Mesendoderm (in vitro differentiated cells): ENCODE data around the gene CDK6.

Experiments used
- DNase-seq: peaks from one replicate; pipeline ENCODE4 v3.0.0; 2013
- H2AK5ac ChIP-seq: 2 replicates; pipeline ENCODE4 v1.6.1; 2013; ENCODE audit warnings: low read length, inconsistent platforms
- H2BK120ac ChIP-seq: 2 replicates; pipeline ENCODE4 v1.6.1; 2013; ENCODE audit warnings: low read depth, mild to moderate bottlenecking, low read length, moderate library complexity, mixed read lengths
- H2BK15ac ChIP-seq: replicated peaks from 2 replicates; pipeline ENCODE4 v1.6.1; 2013; ENCODE audit warnings: low read depth, mild to moderate bottlenecking, moderate library complexity
- H2BK5ac ChIP-seq: 2 replicates; pipeline ENCODE4 v1.6.1; 2013; ENCODE audit warnings: low read length, inconsistent platforms
- H3K18ac ChIP-seq: 2 replicates; pipeline ENCODE4 v1.6.1; 2013; ENCODE audit warnings: mild to moderate bottlenecking, low read length, mixed read lengths
- H3K23ac ChIP-seq: one replicate; pipeline ENCODE4 v1.6.1; 2013; ENCODE audit warnings: low read length
- H3K27ac ChIP-seq: 2 replicates; pipeline ENCODE4 v1.5.1; 2013; ENCODE audit warnings: low read depth, mild to moderate bottlenecking, inconsistent platforms, low read length, moderate library complexity
- H3K27me3 ChIP-seq: 2 replicates; pipeline ENCODE4 v1.6.1; 2013; ENCODE audit warnings: low read length, control low read depth, mild to moderate bottlenecking, inconsistent platforms; ENCODE audit not compliant: insufficient read depth, poor library complexity
- H3K36me3 ChIP-seq: 2 replicates; pipeline ENCODE4 v1.6.1; 2013; ENCODE audit warnings: low read length, inconsistent platforms; ENCODE audit not compliant: control insufficient read depth, insufficient read depth
- H3K4ac ChIP-seq: one replicate; pipeline ENCODE4 v1.6.1; 2013; ENCODE audit warnings: low read depth, mild to moderate bottlenecking, low read length, moderate library complexity
- H3K4me1 ChIP-seq: 2 replicates; pipeline ENCODE4 v1.6.1; 2013; ENCODE audit warnings: low read depth, low read length, inconsistent platforms; ENCODE audit not compliant: control insufficient read depth
- H3K4me2 ChIP-seq: 2 replicates; pipeline ENCODE4 v1.6.1; 2013; ENCODE audit warnings: low read length
- H3K4me3 ChIP-seq: 2 replicates; pipeline ENCODE4 v1.5.1; 2013; ENCODE audit warnings: mild to moderate bottlenecking, low read length
- H3K56ac ChIP-seq: one replicate; pipeline ENCODE4 v1.6.1; 2013; ENCODE audit warnings: low read length
- H3K79me1 ChIP-seq: 2 replicates; pipeline ENCODE4 v1.6.1; 2013; ENCODE audit warnings: low read length, inconsistent platforms
- H3K79me2 ChIP-seq: 2 replicates; pipeline ENCODE4 v1.6.1; 2013; ENCODE audit warnings: mild to moderate bottlenecking, low read length; ENCODE audit not compliant: control insufficient read depth, insufficient read depth
- H3K9ac ChIP-seq: 2 replicates; pipeline ENCODE4 v1.6.1; 2013; ENCODE audit warnings: low read length, inconsistent platforms
- H4K5ac ChIP-seq: one replicate; pipeline ENCODE4 v1.6.1; 2013; ENCODE audit warnings: low read length
- H4K8ac ChIP-seq: one replicate; pipeline ENCODE4 v1.6.1; 2013; ENCODE audit warnings: low read depth, mild to moderate bottlenecking, control low read depth, low read length, moderate library complexity
- WGBS: extraction: QIAGEN DNeasy Blood & Tissue Kit; methylation state at CpG from one replicate; pipeline ENCODE4 v1.1.7; 2013; ENCODE audit warnings: low lambda C conversion rate, missing lambda C conversion rate; ENCODE audit not compliant: insufficient coverage; ENCODE audit errors: extremely low coverage; 5-methylcytosine and 5-hydroxymethylcytosine counted together

Gene CDK6

GRCh38 chr7:92823042-92823441 is 13.3 kb downstream of the CDK6 start:
- no peak overlapping the region for H3K9ac ChIP-seq
- no peaks in the 10 kb centered on the region for H3K4me1 ChIP-seq
- H4K5ac ChIP-seq, result no peak overlapping the region
- no peak overlapping the region for H3K23ac ChIP-seq
- DNase-seq, result no peak
- H2BK120ac ChIP-seq, result no peak overlapping the region
- H3K4me3 ChIP-seq, result no peak overlapping the region
- no peak overlapping the region for H3K4ac ChIP-seq
- no CpG with 5 or more reads among the region's 1 CpG for WGBS
- H3K79me2 ChIP-seq, result peaks cover 2% of the 10 kb centered on the region
- H3K36me3 ChIP-seq, result no peaks in the 10 kb centered on the region
- H2BK15ac ChIP-seq, result no peak overlapping the region
- H3K18ac ChIP-seq, result no peak overlapping the region
- H3K27me3 ChIP-seq, result no peaks in the 10 kb centered on the region
- peaks cover 8% of the 10 kb centered on the region for H3K79me1 ChIP-seq
- no peak overlapping the region for H3K56ac ChIP-seq
- H3K27ac ChIP-seq, result no peak overlapping the region
- no peak overlapping the region for H2BK5ac ChIP-seq
- H2AK5ac ChIP-seq, result no peak overlapping the region
- H4K8ac ChIP-seq, result no peak overlapping the region
- no peak overlapping the region for H3K4me2 ChIP-seq

DNA sequence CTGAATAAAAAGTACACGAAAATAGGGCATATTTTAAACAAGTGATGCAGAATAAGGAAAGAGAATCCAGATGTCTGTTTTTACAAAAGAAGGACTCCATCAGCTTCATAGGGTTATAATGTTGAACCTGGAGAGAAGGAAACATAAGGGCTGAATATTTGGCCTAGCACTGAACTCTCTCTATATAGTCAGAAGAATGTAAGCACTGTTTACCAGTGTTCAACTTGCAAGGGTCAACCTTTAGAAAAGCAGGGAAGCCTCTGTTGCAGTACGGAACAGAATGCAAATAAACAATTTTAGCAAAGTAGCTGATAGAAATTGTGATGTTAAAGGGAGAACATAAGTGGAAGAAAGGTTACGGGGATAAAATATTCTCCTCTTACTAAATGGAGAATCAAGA is 16.2 kb downstream of the CDK6 start:
- H2BK120ac ChIP-seq, result no peak overlapping the region
- no peak overlapping the region for H4K5ac ChIP-seq
- H3K36me3 ChIP-seq, result no peaks in the 10 kb centered on the region
- H3K27ac ChIP-seq, result no peak overlapping the region
- no peak overlapping the region for H3K18ac ChIP-seq
- no CpG with 5 or more reads among the region's 3 CpGs for WGBS
- H3K79me2 ChIP-seq, result no peaks in the 10 kb centered on the region
- no peak overlapping the region for H3K4ac ChIP-seq
- no peak overlapping the region for H3K56ac ChIP-seq
- no peaks in the 10 kb centered on the region for H3K4me1 ChIP-seq
- DNase-seq, result no peak
- peaks cover 6% of the 10 kb centered on the region for H3K79me1 ChIP-seq
- no peaks in the 10 kb centered on the region for H3K27me3 ChIP-seq
- no peak overlapping the region for H3K23ac ChIP-seq
- no peak overlapping the region for H4K8ac ChIP-seq
- H2AK5ac ChIP-seq, result no peak overlapping the region
- H2BK5ac ChIP-seq, result no peak overlapping the region
- no peak overlapping the region for H3K4me2 ChIP-seq
- H3K4me3 ChIP-seq, result no peak overlapping the region
- H2BK15ac ChIP-seq, result no peak overlapping the region
- no peak overlapping the region for H3K9ac ChIP-seq

GRCh38 chr7:92817398-92817797 is 19.0 kb downstream of the CDK6 start:
- Histone ChIP-seq H2AK5ac (no peak overlapping the region), H3K18ac (no peak overlapping the region), H2BK120ac (no peak overlapping the region), H3K27ac (no peak overlapping the region), H3K56ac (no peak overlapping the region), H3K23ac (no peak overlapping the region), H3K4me1 (no peaks in the 10 kb centered on the region), H2BK15ac (no peak overlapping the region), H3K4ac (no peak overlapping the region), H3K36me3 (no peaks in the 10 kb centered on the region), H3K4me3 (no peak overlapping the region), H3K79me2 (peaks cover 3% of the 10 kb centered on the region), H4K5ac (no peak overlapping the region), H3K9ac (no peak overlapping the region), H2BK5ac (no peak overlapping the region), H3K79me1 (peaks cover 6% of the 10 kb centered on the region), H3K4me2 (no peak overlapping the region), H4K8ac (no peak overlapping the region), H3K27me3 (no peaks in the 10 kb centered on the region)
- DNase-seq, result no peak

DNA sequence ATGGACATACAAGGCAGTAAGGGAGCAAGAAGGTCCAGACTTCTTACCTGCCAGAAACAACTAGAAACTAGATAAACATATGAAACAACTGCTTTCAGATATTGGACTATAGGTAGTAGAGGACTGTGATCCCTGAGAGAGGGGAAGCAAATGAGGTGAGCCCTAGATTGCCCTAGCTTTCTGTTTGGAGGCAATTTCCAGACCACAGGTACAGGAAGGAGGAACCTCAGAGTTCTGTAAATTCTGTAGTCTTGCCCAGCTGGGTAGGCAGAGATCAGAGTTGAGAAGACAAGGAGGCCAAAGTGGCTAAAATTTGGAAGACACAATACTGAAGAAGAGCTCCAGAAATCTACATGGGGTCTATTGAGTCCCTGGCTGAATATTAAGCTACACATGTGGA is 21.0 kb downstream of the CDK6 start:
- H3K4ac ChIP-seq, result no peak overlapping the region
- no peak overlapping the region for H3K23ac ChIP-seq

GRCh38 chr7:92813390-92814024 is 22.9 kb downstream of the CDK6 start:
- H2BK120ac ChIP-seq, result no peak overlapping the region
- no peaks in the 10 kb centered on the region for H3K27me3 ChIP-seq
- DNase-seq, result no peak
- H3K9ac ChIP-seq, result no peak overlapping the region
- no peak overlapping the region for H2BK15ac ChIP-seq
- no peak overlapping the region for H3K56ac ChIP-seq
- peaks cover 2% of the 10 kb centered on the region for H3K79me1 ChIP-seq
- peaks cover 3% of the 10 kb centered on the region for H3K4me1 ChIP-seq
- no peak overlapping the region for H3K27ac ChIP-seq
- peaks cover 3% of the 10 kb centered on the region for H3K79me2 ChIP-seq
- H4K5ac ChIP-seq, result no peak overlapping the region
- WGBS, result no CpG with 5 or more reads among the region's 4 CpGs
- no peak overlapping the region for H2BK5ac ChIP-seq
- H3K4me2 ChIP-seq, result no peak overlapping the region
- H3K36me3 ChIP-seq, result no peaks in the 10 kb centered on the region
- no peak overlapping the region for H2AK5ac ChIP-seq
- no peak overlapping the region for H3K4ac ChIP-seq
- H3K18ac ChIP-seq, result no peak overlapping the region
- no peak overlapping the region for H3K23ac ChIP-seq
- no peak overlapping the region for H4K8ac ChIP-seq
- no peak overlapping the region for H3K4me3 ChIP-seq

More for the DNA sequence above, 21.0 kb downstream of the CDK6 start:
- Histone ChIP-seq H4K8ac (no peak overlapping the region), H3K18ac (no peak overlapping the region), H3K4me1 (no peaks in the 10 kb centered on the region), H2BK15ac (no peak overlapping the region), H3K27ac (no peak overlapping the region), H3K9ac (no peak overlapping the region), H3K4me3 (no peak overlapping the region), H3K56ac (no peak overlapping the region), H3K79me1 (peaks cover 4% of the 10 kb centered on the region), H2BK5ac (no peak overlapping the region), H2BK120ac (no peak overlapping the region), H2AK5ac (no peak overlapping the region), H3K4me2 (no peak overlapping the region), H3K27me3 (no peaks in the 10 kb centered on the region), H3K79me2 (peaks cover 3% of the 10 kb centered on the region), H4K5ac (no peak overlapping the region), H3K36me3 (no peaks in the 10 kb centered on the region)
- no peak for DNase-seq

GRCh38 chr7:92811158-92811557 is 25.2 kb downstream of the CDK6 start:
- H3K27ac ChIP-seq, result no peak overlapping the region
- no peaks in the 10 kb centered on the region for H3K27me3 ChIP-seq
- H3K36me3 ChIP-seq, result no peaks in the 10 kb centered on the region
- H3K79me2 ChIP-seq, result peaks cover 3% of the 10 kb centered on the region
- no peak overlapping the region for H2BK120ac ChIP-seq
- no peak overlapping the region for H3K9ac ChIP-seq
- no peak overlapping the region for H2AK5ac ChIP-seq
- H3K4me3 ChIP-seq, result no peak overlapping the region
- no peak overlapping the region for H2BK15ac ChIP-seq
- DNase-seq, result no peak
- H3K4ac ChIP-seq, result no peak overlapping the region
- no peak overlapping the region for H3K23ac ChIP-seq
- H3K56ac ChIP-seq, result no peak overlapping the region
- no peak overlapping the region for H4K5ac ChIP-seq
- peaks cover 2% of the 10 kb centered on the region for H3K79me1 ChIP-seq
- no peak overlapping the region for H3K18ac ChIP-seq
- H3K4me2 ChIP-seq, result no peak overlapping the region
- H2BK5ac ChIP-seq, result no peak overlapping the region
- no CpG with 5 or more reads among the region's 6 CpGs for WGBS
- peaks cover 3% of the 10 kb centered on the region for H3K4me1 ChIP-seq
- no peak overlapping the region for H4K8ac ChIP-seq
